Lower leg skin (tissue), 3 donors: ENCODE data around the gene BLTP3A.

ENCODE experiments used
- POLR2A ChIP-seq, 2 donors: fragments of 450-650 bp; IDR thresholded peaks; one replicate each; pipeline ENCODE4 v1.6.1; 2016 to 2017; ENCODE audit warnings: antibody characterized with exemption in 2 of 2, mild to moderate bottlenecking in 1 of 2, moderate library complexity in 1 of 2
- TF ChIP-seq, protein P1 (sequence below), 3 donors: fragments of 450-650 bp; IDR thresholded peaks; one replicate each; pipeline ENCODE4 v1.5.1; 2016; ENCODE audit warnings: antibody characterized with exemption in 3 of 3, mild to moderate bottlenecking in 3 of 3, moderate library complexity in 2 of 3

- TF ChIP-seq, protein P1, sequence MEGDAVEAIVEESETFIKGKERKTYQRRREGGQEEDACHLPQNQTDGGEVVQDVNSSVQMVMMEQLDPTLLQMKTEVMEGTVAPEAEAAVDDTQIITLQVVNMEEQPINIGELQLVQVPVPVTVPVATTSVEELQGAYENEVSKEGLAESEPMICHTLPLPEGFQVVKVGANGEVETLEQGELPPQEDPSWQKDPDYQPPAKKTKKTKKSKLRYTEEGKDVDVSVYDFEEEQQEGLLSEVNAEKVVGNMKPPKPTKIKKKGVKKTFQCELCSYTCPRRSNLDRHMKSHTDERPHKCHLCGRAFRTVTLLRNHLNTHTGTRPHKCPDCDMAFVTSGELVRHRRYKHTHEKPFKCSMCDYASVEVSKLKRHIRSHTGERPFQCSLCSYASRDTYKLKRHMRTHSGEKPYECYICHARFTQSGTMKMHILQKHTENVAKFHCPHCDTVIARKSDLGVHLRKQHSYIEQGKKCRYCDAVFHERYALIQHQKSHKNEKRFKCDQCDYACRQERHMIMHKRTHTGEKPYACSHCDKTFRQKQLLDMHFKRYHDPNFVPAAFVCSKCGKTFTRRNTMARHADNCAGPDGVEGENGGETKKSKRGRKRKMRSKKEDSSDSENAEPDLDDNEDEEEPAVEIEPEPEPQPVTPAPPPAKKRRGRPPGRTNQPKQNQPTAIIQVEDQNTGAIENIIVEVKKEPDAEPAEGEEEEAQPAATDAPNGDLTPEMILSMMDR (IDR thresholded peaks at IDR 0.05) = no peak
- no peak for TF ChIP-seq POLR2A (IDR thresholded peaks at IDR 0.05)
Measured at GRCh38 chr6:34795836-34796425, 4.0 kb downstream of the BLTP3A start.
